Right lobe of liver (tissue), 6 donors: ENCODE measurements around the gene TCEANC2. TPM values are rescaled to one million over a fixed set of nuclear protein-coding genes. Genes with fewer than 3 reads are reported as not detected.
"Not testable (repeated sequence)": the region's sequence is repeated elsewhere in the genome, so short reads cannot be mapped to it uniquely, and the experiment has no call there.

Source experiments
- ATAC-seq, 4 donors: fragments of 200-7000 bp; cut with Tn5 transposase; one replicate each; pipeline ENCODE4 v1.9.1; 2020; ENCODE audit warnings: mild to moderate bottlenecking in 4 of 4, moderate library complexity in 4 of 4
- DNase-seq, 3 donors: peaks; one replicate each; pipeline ENCODE4 v3.0.0-alpha.2; 2020
- H3K27ac ChIP-seq, 3 donors: fragments of 200-600 bp; one replicate each; pipeline ENCODE4 v1.8.0; 2022
- H3K27me3 ChIP-seq, 2 donors: fragments of 200-600 bp; one replicate each; pipeline ENCODE4 v1.8.0; 2022
- H3K36me3 ChIP-seq, 4 donors: fragments of 200-600 bp; sonication (generic) in 1 of 4; one replicate each; pipeline versions ENCODE4 v1.5.1 to v1.8.0; 2017 to 2022; ENCODE audit warnings: control low read depth in 1 of 4
- H3K4me1 ChIP-seq, 4 donors: fragments of 200-600 bp; sonication (generic) in 1 of 4; one replicate each; pipeline versions ENCODE4 v1.5.1 to v1.8.0; 2017 to 2022; ENCODE audit warnings: control low read depth in 1 of 4
- H3K4me3 ChIP-seq, 3 donors: fragments of 200-600 bp; one replicate each; pipeline ENCODE4 v1.8.0; 2022
- H3K9me3 ChIP-seq, 4 donors: fragments of 200-600 bp; sonication (generic) in 1 of 4; one replicate each; pipeline versions ENCODE4 v1.5.1 to v1.8.0; 2017 to 2022; ENCODE audit warnings: control low read depth in 1 of 4
- CTCF ChIP-seq, 4 donors: fragments of 200-600 bp in 3 of 4; fragments of 450-650 bp in 1 of 4; IDR thresholded peaks; one replicate each; pipeline versions ENCODE4 v1.5.1 to v1.8.0; 2016 to 2022; ENCODE audit warnings: antibody characterized with exemption in 4 of 4, mild to moderate bottlenecking in 2 of 4
- POLR2A ChIP-seq: fragments of 450-650 bp; IDR thresholded peaks from one replicate; pipeline ENCODE4 v1.6.1; 2017; ENCODE audit warnings: antibody characterized with exemption, mild to moderate bottlenecking
- WGBS: methylation state at CpG from one replicate; pipeline ENCODE4 v1.1.6; 2018; ENCODE audit warnings: low coverage, low lambda C conversion rate; ENCODE audit not compliant: insufficient coverage; ENCODE audit errors: missing lambda C conversion rate; 5-methylcytosine and 5-hydroxymethylcytosine counted together
- intact Hi-C, 2 donors: fragments of 100-400 bp; cut with DNase I; formaldehyde crosslinking; loops; one replicate each; pipeline versions ENCODE4 v1.11.2 to v1.14.1; 2022
- total RNA-seq, 6 experiments: library from RNA; depleted of rRNA in 2 of 6; stranded (reverse); fragments of >200 nt in 2 of 6; fragmentation: NEBNext Ultra II Directional in 3 of 6; extraction: Animal tissue kit (Norgen Biotek cat#: 25700) in 3 of 6; gene quantifications; one replicate each; pipeline versions ENCODE4 v1.1.0 to v1.2.4, GENCODE V29; 2016 to 2023
- donor health status: DM: no; HTN: yes; CAD: no.
- donor health status: DM: no; HTN: no; CAD: no.
- donor health status: DM: no; HTN: no; CAD: no.
- donor health status: DM: no; HTN: yes; CAD: no.
- donor health status: DM: no; HTN: yes; CAD: no.

The TCEANC2 gene
- total RNA-seq, 6 experiments from 2014 or later: 1.2 to 2.9 (median 1.8) TPM

GRCh38 chr1:54103414-54103813 lies 50.0 kb downstream of the TCEANC2 start:
- ATAC-seq (no peak), DNase-seq (no peak)
- intact Hi-C loops: no loop called here
- Histone ChIP-seq H3K27ac (no peak overlapping the region), H3K9me3 (no peaks in the 10 kb centered on the region), H3K4me3 (no peak overlapping the region), H3K4me1 (no peaks in the 10 kb centered on the region), H3K36me3 (no peaks in the 10 kb centered on the region), H3K27me3 (no peaks in the 10 kb centered on the region)
- 96% methylated on average over 4 of the region's 6 CpGs for WGBS
- TF ChIP-seq POLR2A (no peak), CTCF (IDR thresholded peaks at IDR 0.05) (no peak)

GRCh38 chr1:54104613-54105012 lies 51.2 kb downstream of the TCEANC2 start:
- 92% methylated on average over 9 of the region's 9 CpGs for WGBS
- H3K9me3 ChIP-seq, H3K27ac ChIP-seq, ATAC-seq, H3K36me3 ChIP-seq, H3K4me3 ChIP-seq, intact Hi-C loops, H3K27me3 ChIP-seq, DNase-seq, H3K4me1 ChIP-seq: not testable (repeated sequence)

GRCh38 chr1:54105080-54105479 lies 51.7 kb downstream of the TCEANC2 start:
- intact Hi-C loops: no loop called here
- ATAC-seq: no peak
- no peak overlapping the region for H3K27ac ChIP-seq
- DNase-seq: no peak
- H3K27me3 ChIP-seq: no peaks in the 10 kb centered on the region
- no peaks in the 10 kb centered on the region for H3K4me1 ChIP-seq
- WGBS: 75% methylated on average over 1 of the region's 1 CpG
- H3K9me3 ChIP-seq: no peaks in the 10 kb centered on the region
- TF ChIP-seq POLR2A (no peak), CTCF (IDR thresholded peaks at IDR 0.05) (no peak)
- no peaks in the 10 kb centered on the region for H3K36me3 ChIP-seq
- no peak overlapping the region for H3K4me3 ChIP-seq

- Histone ChIP-seq H3K4me3 (no peak overlapping the region), H3K9me3 (no peaks in the 10 kb centered on the region), H3K27ac (no peak overlapping the region), H3K4me1 (no peaks in the 10 kb centered on the region), H3K36me3 (no peaks in the 10 kb centered on the region), H3K27me3 (no peaks in the 10 kb centered on the region)
- DNase-seq (no peak), ATAC-seq (no peak)
- WGBS: 96% methylated on average over 6 of the region's 6 CpGs
- no peak for TF ChIP-seq CTCF (IDR thresholded peaks at IDR 0.05)
- no peak for TF ChIP-seq POLR2A
- intact Hi-C loops: no loop called here
Observed at GRCh38 chr1:54105736-54106269, 52.4 kb downstream of the TCEANC2 start.

- no peak for DNase-seq
- ATAC-seq: no peak
- Histone ChIP-seq H3K36me3 (no peaks in the 10 kb centered on the region), H3K4me1 (no peaks in the 10 kb centered on the region), H3K27me3 (no peaks in the 10 kb centered on the region), H3K9me3 (no peaks in the 10 kb centered on the region), H3K27ac (no peak overlapping the region), H3K4me3 (no peak overlapping the region)
- WGBS: 29% methylated on average over 1 of the region's 2 CpGs
- TF ChIP-seq POLR2A (no peak), CTCF (IDR thresholded peaks at IDR 0.05) (no peak)
- intact Hi-C loops: no loop called here
Observed at GRCh38 chr1:54107131-54107530, 53.7 kb downstream of the TCEANC2 start.
